OCI-LY3 (cell line): ENCODE measurements around the gene C1orf21.

Experiments used
- CTCF ChIP-seq: fragments of 200-600, 300-600 bp; sonication (generic); IDR thresholded peaks from 2 replicates; pipeline ENCODE4 v1.5.1; 2014; ENCODE audit warnings: antibody characterized with exemption, low read length, low read depth
- EZH2phosphoT487 ChIP-seq: fragments of 200-600 bp; shearing (Covaris generic); IDR thresholded peaks from 2 replicates; pipeline ENCODE4 v1.6.1; 2018; ENCODE audit warnings: antibody characterized with exemption, mixed run types, low read depth

- TF ChIP-seq CTCF (no peak), EZH2phosphoT487 (no peak)
Measured at GRCh38 chr1:184621260-184621659, 234.4 kb downstream of the C1orf21 start.
